SH-SY5Y (cell line): ENCODE results near the gene ITPKB.

Experiments used
- GATA2 ChIP-seq: IDR thresholded peaks from 2 replicates; pipeline ENCODE4 v1.6.1; 2011; ENCODE audit warnings: mild to moderate bottlenecking, low read depth, low read length
- GATA3 ChIP-seq: IDR thresholded peaks from 2 replicates; pipeline ENCODE4 v1.6.1; 2011; ENCODE audit warnings: low read depth, mild to moderate bottlenecking, low read length, moderate library complexity

GRCh38 chr1:226643611-226644540 lies 95.2 kb downstream of the ITPKB start:
- TF ChIP-seq GATA2, result no peak
- no peak for TF ChIP-seq GATA3
